Measurements from ENCODE around the gene DNAJB9.

Gene DNAJB9

DNA sequence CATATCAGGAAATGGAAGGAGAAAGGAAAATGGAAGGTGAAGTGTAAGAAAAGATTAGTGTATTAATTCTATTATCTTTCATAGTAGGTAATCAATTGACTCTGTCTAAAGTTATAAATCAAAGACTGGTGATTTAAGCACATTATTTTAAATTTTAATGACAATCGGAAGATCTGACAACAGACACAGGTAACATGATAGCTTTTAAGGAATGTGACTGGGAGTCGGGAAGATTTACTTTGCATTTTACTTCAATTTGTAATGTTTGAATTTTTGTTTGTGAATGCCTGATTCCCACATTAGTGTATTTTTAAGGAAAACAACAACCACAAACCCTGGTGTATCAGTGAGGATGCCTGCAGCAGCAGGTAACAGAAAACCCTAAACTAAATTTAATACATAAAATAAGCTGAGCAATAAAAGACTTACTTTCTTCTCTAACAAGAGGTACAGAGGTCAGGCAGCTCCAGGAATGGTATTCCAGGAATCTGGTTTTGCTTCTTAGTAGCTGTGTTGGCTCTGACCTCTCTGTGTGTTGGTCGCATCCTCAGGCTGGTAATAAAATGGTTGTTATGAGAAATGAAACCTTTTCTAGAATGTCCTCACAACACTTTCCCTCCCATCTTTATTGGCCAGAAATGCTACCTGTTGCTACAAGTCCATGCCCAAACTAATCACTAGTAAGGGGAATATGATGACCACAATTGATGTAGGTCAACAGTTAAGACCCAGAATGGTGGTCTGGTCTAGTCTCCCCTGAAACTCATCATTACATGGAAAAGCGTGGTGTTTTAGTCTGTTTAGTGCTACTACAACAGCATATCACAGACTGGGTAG, 12.2 kb downstream of the DNAJB9 start:
- H3K36me3 ChIP-seq (ENCODE audit: control insufficient read depth, insufficient read depth, low read length): peaks cover 13% of the 10 kb centered on the region
- H3K27me3 ChIP-seq (replicated peaks; ENCODE audit: control insufficient read depth, insufficient read depth, low read length, poor library complexity, severe bottlenecking): no peaks in the 10 kb centered on the region
- no peaks in the 10 kb centered on the region for H3K4me1 ChIP-seq (ENCODE audit: control insufficient read depth, insufficient read depth, low read length, poor library complexity, severe bottlenecking)
- no peak for DNase-seq
- H3K27ac ChIP-seq (ENCODE audit: insufficient read depth, low read length, poor library complexity, severe bottlenecking): no peak overlapping the region
- no peak overlapping the region for H3K4me3 ChIP-seq (ENCODE audit: insufficient read depth, low read depth, low read length, poor library complexity, severe bottlenecking)
- no peaks in the 10 kb centered on the region for H3K9me3 ChIP-seq (ENCODE audit: control insufficient read depth, low read length)

DNA sequence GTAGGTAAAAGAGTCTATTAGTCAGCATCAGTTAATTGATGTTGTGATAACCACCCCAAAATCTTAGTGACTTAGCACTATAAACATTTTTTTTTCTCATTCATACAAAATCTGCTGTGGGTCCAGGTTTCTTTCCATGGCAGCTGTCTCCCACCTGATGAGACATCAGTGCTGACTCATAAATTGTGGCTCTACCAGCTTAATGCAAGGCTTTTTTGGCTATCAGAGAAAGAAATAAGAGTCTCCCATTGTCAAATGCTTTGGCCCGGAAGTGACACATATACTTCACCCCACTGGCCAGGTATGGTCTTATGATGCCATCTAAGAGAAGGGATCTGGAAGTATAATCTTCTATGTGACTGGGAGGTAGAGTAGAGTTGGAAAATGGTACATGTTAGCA, 14.5 kb downstream of the DNAJB9 start:
- H3K4me3 ChIP-seq (ENCODE audit: insufficient read depth, low read depth, low read length, poor library complexity, severe bottlenecking): no peak overlapping the region
- H3K27me3 ChIP-seq (replicated peaks; ENCODE audit: control insufficient read depth, insufficient read depth, low read length, poor library complexity, severe bottlenecking): no peaks in the 10 kb centered on the region
- H3K9me3 ChIP-seq (ENCODE audit: control insufficient read depth, low read length): no peaks in the 10 kb centered on the region
- H3K27ac ChIP-seq (ENCODE audit: insufficient read depth, low read length, poor library complexity, severe bottlenecking): no peak overlapping the region
- DNase-seq: no peak
- no peaks in the 10 kb centered on the region for H3K4me1 ChIP-seq (ENCODE audit: control insufficient read depth, insufficient read depth, low read length, poor library complexity, severe bottlenecking)
- H3K36me3 ChIP-seq (ENCODE audit: control insufficient read depth, insufficient read depth, low read length): peaks cover 8% of the 10 kb centered on the region

DNA sequence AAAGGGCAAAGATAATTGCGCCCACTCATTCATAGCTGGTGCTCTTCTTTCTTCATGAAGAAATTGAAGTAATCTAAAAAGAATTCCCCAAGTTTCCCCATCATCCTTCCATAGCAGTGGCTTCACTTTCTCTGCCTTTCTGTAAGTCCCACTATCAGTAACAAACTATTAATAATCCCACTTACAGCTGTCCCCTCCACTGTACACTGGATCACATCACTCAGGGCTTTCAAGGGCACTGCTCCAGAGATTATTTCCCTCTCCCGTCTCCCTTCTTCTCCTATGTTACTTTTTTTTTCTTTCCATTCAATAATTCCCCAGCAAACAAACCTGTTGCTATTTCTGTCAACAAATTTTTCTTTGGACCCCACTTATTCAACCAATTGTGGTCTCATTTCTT, 16.2 kb downstream of the DNAJB9 start:
- Histone ChIP-seq H3K4me3 (ENCODE audit: insufficient read depth, low read depth, low read length, poor library complexity, severe bottlenecking) (no peak overlapping the region), H3K4me1 (ENCODE audit: control insufficient read depth, insufficient read depth, low read length, poor library complexity, severe bottlenecking) (no peaks in the 10 kb centered on the region), H3K36me3 (ENCODE audit: control insufficient read depth, insufficient read depth, low read length) (no peaks in the 10 kb centered on the region), H3K27ac (ENCODE audit: insufficient read depth, low read length, poor library complexity, severe bottlenecking) (no peak overlapping the region), H3K27me3 (replicated peaks; ENCODE audit: control insufficient read depth, insufficient read depth, low read length, poor library complexity, severe bottlenecking) (no peaks in the 10 kb centered on the region), H3K9me3 (ENCODE audit: control insufficient read depth, low read length) (no peaks in the 10 kb centered on the region)
- no peak for DNase-seq

DNA sequence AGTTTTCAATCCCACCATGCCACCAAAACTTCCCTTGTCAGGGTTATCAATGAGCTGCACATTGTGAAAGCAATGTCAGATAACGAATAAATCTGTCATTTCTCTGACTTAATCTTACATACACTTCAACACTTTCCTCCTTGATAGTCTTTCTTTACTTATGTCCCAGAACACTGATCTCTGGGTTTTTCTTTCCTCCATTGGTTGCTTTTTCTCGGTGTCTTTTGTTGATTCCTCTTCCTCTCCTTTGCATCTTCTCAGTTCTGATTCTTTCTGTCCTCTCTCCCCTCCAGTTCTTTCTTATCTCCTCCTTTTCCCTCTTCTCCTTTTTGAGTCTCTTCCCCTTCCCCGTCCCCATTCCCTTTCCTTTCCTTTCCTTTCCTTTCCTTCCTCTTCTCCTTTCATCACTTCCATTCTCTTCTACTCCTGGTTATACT, 16.6 kb downstream of the DNAJB9 start:
- Histone ChIP-seq H3K4me3 (ENCODE audit: insufficient read depth, low read depth, low read length, poor library complexity, severe bottlenecking) (no peak overlapping the region), H3K9me3 (ENCODE audit: control insufficient read depth, low read length) (no peaks in the 10 kb centered on the region)
- DNase-seq: no peak

DNA sequence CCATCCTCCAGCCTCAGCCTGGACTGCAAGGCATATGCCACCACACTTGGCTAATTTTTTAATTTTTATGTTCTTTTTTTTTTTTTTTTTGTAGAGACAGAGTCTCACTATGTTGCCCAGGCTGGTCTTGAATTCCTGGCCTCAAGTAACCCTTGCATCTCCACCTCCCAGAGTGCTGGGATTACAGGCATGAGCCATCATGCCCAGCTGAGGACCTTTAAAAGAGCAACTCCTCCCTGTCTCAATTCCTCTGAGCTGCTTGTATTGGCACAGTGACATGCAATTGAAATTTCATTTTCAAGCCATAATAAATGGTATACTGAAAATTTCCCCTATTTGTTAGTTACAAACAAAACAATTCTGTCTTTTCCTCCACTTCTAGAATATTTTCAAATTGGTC, 19.5 kb downstream of the DNAJB9 start:
- Histone ChIP-seq H3K27ac (ENCODE audit: insufficient read depth, low read length, poor library complexity, severe bottlenecking) (no peak overlapping the region), H3K9me3 (ENCODE audit: control insufficient read depth, low read length) (no peaks in the 10 kb centered on the region), H3K4me1 (ENCODE audit: control insufficient read depth, insufficient read depth, low read length, poor library complexity, severe bottlenecking) (no peaks in the 10 kb centered on the region), H3K27me3 (replicated peaks; ENCODE audit: control insufficient read depth, insufficient read depth, low read length, poor library complexity, severe bottlenecking) (no peaks in the 10 kb centered on the region), H3K4me3 (ENCODE audit: insufficient read depth, low read depth, low read length, poor library complexity, severe bottlenecking) (no peak overlapping the region), H3K36me3 (ENCODE audit: control insufficient read depth, insufficient read depth, low read length) (no peaks in the 10 kb centered on the region)
- no peak for DNase-seq

More for the DNA sequence above, 16.6 kb downstream of the DNAJB9 start:
- no peak overlapping the region for H3K27ac ChIP-seq (ENCODE audit: insufficient read depth, low read length, poor library complexity, severe bottlenecking)
- H3K27me3 ChIP-seq (replicated peaks; ENCODE audit: control insufficient read depth, insufficient read depth, low read length, poor library complexity, severe bottlenecking): no peaks in the 10 kb centered on the region
- H3K36me3 ChIP-seq (ENCODE audit: control insufficient read depth, insufficient read depth, low read length): no peaks in the 10 kb centered on the region
- H3K4me1 ChIP-seq (ENCODE audit: control insufficient read depth, insufficient read depth, low read length, poor library complexity, severe bottlenecking): no peaks in the 10 kb centered on the region

DNA sequence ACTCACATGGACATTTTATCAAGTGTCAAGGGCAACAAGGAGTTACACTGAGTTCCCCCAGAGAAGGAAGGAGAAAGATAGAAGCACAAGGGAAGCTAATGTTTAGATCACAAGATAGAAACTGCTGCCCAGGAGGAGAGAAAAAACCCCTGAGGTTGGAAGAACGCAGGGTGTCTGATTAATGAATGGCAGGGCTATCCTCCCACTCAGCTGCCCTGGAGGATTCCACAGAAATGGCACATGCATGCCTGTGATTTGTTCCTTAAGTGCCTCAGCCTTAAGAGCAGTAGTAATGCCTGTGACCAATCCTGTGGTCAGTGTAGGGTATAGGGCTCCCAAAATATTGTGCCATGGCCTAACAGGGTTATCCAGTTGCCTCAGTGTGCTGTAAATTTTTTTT, 20.2 kb downstream of the DNAJB9 start:
- H3K9me3 ChIP-seq (ENCODE audit: control insufficient read depth, low read length): no peaks in the 10 kb centered on the region
- no peak for DNase-seq
- no peaks in the 10 kb centered on the region for H3K27me3 ChIP-seq (replicated peaks; ENCODE audit: control insufficient read depth, insufficient read depth, low read length, poor library complexity, severe bottlenecking)
- H3K36me3 ChIP-seq (ENCODE audit: control insufficient read depth, insufficient read depth, low read length): no peaks in the 10 kb centered on the region
- no peak overlapping the region for H3K27ac ChIP-seq (ENCODE audit: insufficient read depth, low read length, poor library complexity, severe bottlenecking)
- no peak overlapping the region for H3K4me3 ChIP-seq (ENCODE audit: insufficient read depth, low read depth, low read length, poor library complexity, severe bottlenecking)
- H3K4me1 ChIP-seq (ENCODE audit: control insufficient read depth, insufficient read depth, low read length, poor library complexity, severe bottlenecking): no peaks in the 10 kb centered on the region

DNA sequence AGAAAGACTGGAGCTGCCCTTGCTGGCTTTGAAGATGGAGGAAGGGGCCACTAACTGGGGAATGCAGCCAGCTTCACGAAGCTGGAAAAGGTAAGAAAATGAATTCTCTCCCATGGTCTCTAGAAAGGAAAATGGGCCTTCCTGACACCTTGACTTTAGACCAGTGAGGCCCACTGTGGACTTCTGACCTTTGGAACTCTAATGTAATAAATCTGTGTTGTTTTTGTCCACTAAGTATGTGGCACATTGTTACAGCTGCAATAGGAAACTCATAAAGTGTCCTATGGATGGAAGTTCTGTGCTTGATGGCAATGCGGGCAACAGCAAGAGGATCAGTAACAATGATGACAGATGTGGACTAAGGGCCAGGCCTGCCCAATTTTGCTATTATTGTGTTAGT, 20.9 kb downstream of the DNAJB9 start:
- H3K4me1 ChIP-seq (ENCODE audit: control insufficient read depth, insufficient read depth, low read length, poor library complexity, severe bottlenecking): no peaks in the 10 kb centered on the region
- no peaks in the 10 kb centered on the region for H3K27me3 ChIP-seq (replicated peaks; ENCODE audit: control insufficient read depth, insufficient read depth, low read length, poor library complexity, severe bottlenecking)
- no peak for DNase-seq
- H3K9me3 ChIP-seq (ENCODE audit: control insufficient read depth, low read length): no peaks in the 10 kb centered on the region
- no peaks in the 10 kb centered on the region for H3K36me3 ChIP-seq (ENCODE audit: control insufficient read depth, insufficient read depth, low read length)
- no peak overlapping the region for H3K27ac ChIP-seq (ENCODE audit: insufficient read depth, low read length, poor library complexity, severe bottlenecking)
- H3K4me3 ChIP-seq (ENCODE audit: insufficient read depth, low read depth, low read length, poor library complexity, severe bottlenecking): no peak overlapping the region

DNA sequence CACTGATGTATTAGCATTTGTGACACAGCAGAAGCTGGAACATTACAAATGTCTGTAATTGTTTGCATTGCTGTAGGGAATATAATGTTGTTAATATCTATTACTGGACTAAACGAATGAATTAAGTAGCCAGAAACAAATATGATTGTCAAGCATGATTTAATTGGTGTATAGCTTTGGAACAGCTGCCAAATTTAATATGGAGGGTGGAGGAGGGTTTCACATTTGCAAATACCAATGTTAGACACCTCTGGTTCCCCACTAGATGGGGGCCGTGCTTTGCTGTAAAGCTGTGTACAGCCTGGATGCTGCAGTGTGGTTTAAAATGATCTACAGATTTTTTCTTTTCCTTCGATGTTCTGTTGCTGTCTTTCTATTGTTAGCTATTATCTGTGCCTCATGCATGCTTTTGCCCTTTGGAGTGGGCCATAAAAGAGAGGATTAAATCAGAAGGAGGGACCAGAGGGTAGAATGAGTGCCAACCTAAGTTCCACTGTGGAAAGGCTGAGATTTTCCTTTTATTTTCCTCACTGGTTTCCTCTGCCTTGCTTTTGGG, 23.1 kb downstream of the DNAJB9 start:
- H3K27ac ChIP-seq (ENCODE audit: insufficient read depth, low read length, poor library complexity, severe bottlenecking): no peak overlapping the region
- no peak overlapping the region for H3K4me3 ChIP-seq (ENCODE audit: insufficient read depth, low read depth, low read length, poor library complexity, severe bottlenecking)
- H3K36me3 ChIP-seq (ENCODE audit: control insufficient read depth, insufficient read depth, low read length): no peaks in the 10 kb centered on the region
- H3K27me3 ChIP-seq (replicated peaks; ENCODE audit: control insufficient read depth, insufficient read depth, low read length, poor library complexity, severe bottlenecking): no peaks in the 10 kb centered on the region
- no peaks in the 10 kb centered on the region for H3K9me3 ChIP-seq (ENCODE audit: control insufficient read depth, low read length)
- H3K4me1 ChIP-seq (ENCODE audit: control insufficient read depth, insufficient read depth, low read length, poor library complexity, severe bottlenecking): no peaks in the 10 kb centered on the region
- DNase-seq: no peak

DNA sequence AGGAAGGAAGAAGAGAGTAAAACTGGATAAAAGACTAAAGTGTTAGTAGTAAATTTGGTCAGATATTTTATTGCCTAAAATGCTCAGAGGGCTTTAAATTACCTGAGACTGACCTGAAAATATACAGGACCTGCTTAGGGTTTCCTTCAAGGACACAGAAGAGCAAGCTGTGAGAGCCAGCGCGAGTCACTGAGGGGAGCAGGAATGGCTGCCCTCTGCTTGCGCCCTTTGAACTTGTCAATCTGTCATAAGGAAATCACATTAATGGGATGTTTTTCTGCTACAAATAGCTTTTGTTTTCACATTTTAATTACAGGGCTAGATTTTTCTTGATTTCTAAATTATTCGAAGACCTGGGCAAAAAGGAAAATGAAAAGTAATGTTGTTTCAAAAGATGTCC, 26.9 kb downstream of the DNAJB9 start:
- no peak for DNase-seq
- H3K36me3 ChIP-seq (ENCODE audit: control insufficient read depth, insufficient read depth, low read length): no peaks in the 10 kb centered on the region
- no peak overlapping the region for H3K4me3 ChIP-seq (ENCODE audit: insufficient read depth, low read depth, low read length, poor library complexity, severe bottlenecking)
- no peaks in the 10 kb centered on the region for H3K27me3 ChIP-seq (replicated peaks; ENCODE audit: control insufficient read depth, insufficient read depth, low read length, poor library complexity, severe bottlenecking)
- no peaks in the 10 kb centered on the region for H3K9me3 ChIP-seq (ENCODE audit: control insufficient read depth, low read length)
- H3K4me1 ChIP-seq (ENCODE audit: control insufficient read depth, insufficient read depth, low read length, poor library complexity, severe bottlenecking): no peaks in the 10 kb centered on the region
- no peak overlapping the region for H3K27ac ChIP-seq (ENCODE audit: insufficient read depth, low read length, poor library complexity, severe bottlenecking)

DNA sequence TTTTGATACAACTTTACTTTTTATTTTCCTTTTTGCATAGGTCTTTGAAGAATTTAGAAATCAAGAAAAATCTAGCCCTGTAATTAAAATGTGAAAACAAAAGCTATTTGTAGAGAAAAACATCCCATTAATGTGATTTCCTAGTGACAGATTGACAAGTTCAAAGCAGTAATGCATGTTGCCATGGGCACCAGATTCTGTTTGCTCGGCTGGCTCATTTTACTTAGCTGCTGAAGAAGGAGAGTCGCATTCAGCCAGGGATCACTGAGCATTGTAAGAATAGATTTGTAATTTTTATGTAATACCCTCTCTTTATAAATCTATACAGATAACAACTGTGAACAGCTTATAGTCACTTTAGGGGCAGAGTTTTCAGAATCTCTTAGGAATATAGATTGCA, 28.5 kb downstream of the DNAJB9 start:
- Histone ChIP-seq H3K9me3 (ENCODE audit: control insufficient read depth, low read length) (no peaks in the 10 kb centered on the region), H3K27ac (ENCODE audit: insufficient read depth, low read length, poor library complexity, severe bottlenecking) (no peak overlapping the region), H3K27me3 (replicated peaks; ENCODE audit: control insufficient read depth, insufficient read depth, low read length, poor library complexity, severe bottlenecking) (no peaks in the 10 kb centered on the region), H3K36me3 (ENCODE audit: control insufficient read depth, insufficient read depth, low read length) (no peaks in the 10 kb centered on the region), H3K4me1 (ENCODE audit: control insufficient read depth, insufficient read depth, low read length, poor library complexity, severe bottlenecking) (no peaks in the 10 kb centered on the region), H3K4me3 (ENCODE audit: insufficient read depth, low read depth, low read length, poor library complexity, severe bottlenecking) (no peak overlapping the region)
- no peak for DNase-seq
